ENCODE data around the gene TMEM89.

The TMEM89 gene

GRCh38 chr3:48596676-48597407, 24.7 kb downstream of the TMEM89 start:
- H3K4me3 ChIP-seq (replicated peaks in 1 of 2; ENCODE audit: low read depth in 2 of 2, low read length in 2 of 2): no peak overlapping the region
- TF ChIP-seq, protein P1, sequence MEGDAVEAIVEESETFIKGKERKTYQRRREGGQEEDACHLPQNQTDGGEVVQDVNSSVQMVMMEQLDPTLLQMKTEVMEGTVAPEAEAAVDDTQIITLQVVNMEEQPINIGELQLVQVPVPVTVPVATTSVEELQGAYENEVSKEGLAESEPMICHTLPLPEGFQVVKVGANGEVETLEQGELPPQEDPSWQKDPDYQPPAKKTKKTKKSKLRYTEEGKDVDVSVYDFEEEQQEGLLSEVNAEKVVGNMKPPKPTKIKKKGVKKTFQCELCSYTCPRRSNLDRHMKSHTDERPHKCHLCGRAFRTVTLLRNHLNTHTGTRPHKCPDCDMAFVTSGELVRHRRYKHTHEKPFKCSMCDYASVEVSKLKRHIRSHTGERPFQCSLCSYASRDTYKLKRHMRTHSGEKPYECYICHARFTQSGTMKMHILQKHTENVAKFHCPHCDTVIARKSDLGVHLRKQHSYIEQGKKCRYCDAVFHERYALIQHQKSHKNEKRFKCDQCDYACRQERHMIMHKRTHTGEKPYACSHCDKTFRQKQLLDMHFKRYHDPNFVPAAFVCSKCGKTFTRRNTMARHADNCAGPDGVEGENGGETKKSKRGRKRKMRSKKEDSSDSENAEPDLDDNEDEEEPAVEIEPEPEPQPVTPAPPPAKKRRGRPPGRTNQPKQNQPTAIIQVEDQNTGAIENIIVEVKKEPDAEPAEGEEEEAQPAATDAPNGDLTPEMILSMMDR (IDR thresholded peaks at IDR 0.05; ENCODE audit: low read depth, low read length): no peak
- no peak for DNase-seq (ENCODE audit: low read depth in 2 of 2)

- no peak overlapping the region for H3K4me3 ChIP-seq (replicated peaks in 1 of 2; ENCODE audit: low read depth in 2 of 2, low read length in 2 of 2)
- no peak for DNase-seq (ENCODE audit: low read depth in 2 of 2)
- TF ChIP-seq, protein P1 (IDR thresholded peaks at IDR 0.05; ENCODE audit: low read depth, low read length): no peak
Observed at GRCh38 chr3:48596157-48596556, 25.4 kb downstream of the TMEM89 start.

- peak overlapping the region in 1 of 2 donors; percentile 61 for H3K4me3 ChIP-seq (replicated peaks in 1 of 2; ENCODE audit: low read depth in 2 of 2, low read length in 2 of 2)
- peak; percentile 59 to 97 for DNase-seq (ENCODE audit: low read depth in 2 of 2)
- TF ChIP-seq, protein P1 (IDR thresholded peaks at IDR 0.05; ENCODE audit: low read depth, low read length): no peak
Observed at GRCh38 chr3:48595526-48596121, 25.9 kb downstream of the TMEM89 start.

DNA sequence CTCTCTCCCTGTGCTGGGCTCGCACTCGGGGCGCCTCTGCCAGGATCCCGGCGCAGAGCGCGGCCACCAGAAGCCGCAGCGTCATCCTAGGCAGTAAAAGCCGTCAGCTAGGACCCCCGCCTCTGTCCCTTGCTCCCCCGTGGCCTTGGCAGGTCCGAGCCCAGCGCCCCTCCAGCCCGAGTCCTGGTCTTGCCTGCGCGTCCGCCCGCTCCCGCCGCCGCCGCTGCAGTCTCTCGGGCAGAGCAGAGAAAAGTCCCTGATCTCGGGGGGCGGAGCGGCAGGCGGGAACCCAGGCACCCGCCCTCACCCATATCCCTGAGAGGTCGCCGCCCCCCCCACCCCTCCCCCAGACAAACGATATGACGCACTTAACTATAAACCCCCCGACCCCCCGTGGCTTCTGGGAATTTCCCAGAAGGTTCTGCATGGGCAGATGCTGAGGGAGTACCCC, 26.5 kb downstream of the TMEM89 start, which contains the start of gene COL7A1:
COL7A1 (minus strand) TSS at position 255 of the 451 bp plus-strand sequence; CDS start at position 85, 170 bp downstream.
- TF ChIP-seq, protein P1 (IDR thresholded peaks at IDR 0.05; ENCODE audit: low read depth, low read length): no peak
- peak within 1 kb of the TSS; percentile 23 to 61 for H3K4me3 ChIP-seq (replicated peaks in 1 of 2; ENCODE audit: low read depth in 2 of 2, low read length in 2 of 2)

DNA sequence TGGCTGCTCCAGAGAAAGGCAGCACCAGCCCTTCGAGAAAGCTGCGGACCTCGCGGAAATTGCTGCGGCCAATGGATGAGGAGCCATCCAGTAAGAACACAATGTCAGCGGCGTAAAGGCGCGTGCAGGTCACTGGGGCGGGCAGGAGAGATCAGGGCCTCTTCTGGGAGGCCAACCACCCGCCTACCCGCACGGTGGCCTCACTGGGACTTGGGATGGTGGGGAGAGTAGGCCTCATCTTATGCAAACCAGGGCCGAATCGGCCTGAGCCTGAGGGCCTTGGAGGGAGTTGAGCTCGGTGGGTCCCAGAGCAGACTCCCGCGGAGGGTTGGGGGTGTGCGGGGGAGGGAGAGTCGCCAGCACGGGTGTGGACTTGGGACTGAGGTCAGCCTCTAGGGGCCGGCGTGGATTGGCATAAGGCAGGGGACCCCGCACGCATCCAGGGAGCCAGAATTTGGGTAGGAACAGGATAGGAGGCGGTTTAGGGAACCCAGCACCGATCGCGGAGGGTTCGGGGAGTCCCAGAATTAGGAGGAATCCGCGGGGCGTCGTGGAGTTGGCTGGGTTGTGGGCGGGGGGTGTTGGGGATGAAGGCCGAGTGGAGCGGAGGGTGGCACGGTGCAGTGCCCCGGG, 27.0 kb downstream of the TMEM89 start:
- H3K4me3 ChIP-seq (replicated peaks in 1 of 2; ENCODE audit: low read depth in 2 of 2, low read length in 2 of 2): peak overlapping the region; percentile 23 to 61

More for the DNA sequence above, 26.5 kb downstream of the TMEM89 start, which contains the start of gene COL7A1:
- no peak for DNase-seq (ENCODE audit: low read depth in 2 of 2)

GRCh38 chr3:48593337-48593736, 28.2 kb downstream of the TMEM89 start:
- DNase-seq (ENCODE audit: low read depth in 2 of 2): no peak
- TF ChIP-seq, protein P1 (IDR thresholded peaks at IDR 0.05; ENCODE audit: low read depth, low read length): no peak
- peak overlapping the region in 1 of 2 donors; percentile 61 for H3K4me3 ChIP-seq (replicated peaks in 1 of 2; ENCODE audit: low read depth in 2 of 2, low read length in 2 of 2)

More for the DNA sequence above, 27.0 kb downstream of the TMEM89 start:
- DNase-seq (ENCODE audit: low read depth in 2 of 2): peak in 1 of 2 donors; percentile 36
- TF ChIP-seq, protein P1 (IDR thresholded peaks at IDR 0.05; ENCODE audit: low read depth, low read length): no peak

Data from cardiac fibroblast (primary cell).